ENCODE measurements around the gene DRC1.

Gene DRC1

DNA sequence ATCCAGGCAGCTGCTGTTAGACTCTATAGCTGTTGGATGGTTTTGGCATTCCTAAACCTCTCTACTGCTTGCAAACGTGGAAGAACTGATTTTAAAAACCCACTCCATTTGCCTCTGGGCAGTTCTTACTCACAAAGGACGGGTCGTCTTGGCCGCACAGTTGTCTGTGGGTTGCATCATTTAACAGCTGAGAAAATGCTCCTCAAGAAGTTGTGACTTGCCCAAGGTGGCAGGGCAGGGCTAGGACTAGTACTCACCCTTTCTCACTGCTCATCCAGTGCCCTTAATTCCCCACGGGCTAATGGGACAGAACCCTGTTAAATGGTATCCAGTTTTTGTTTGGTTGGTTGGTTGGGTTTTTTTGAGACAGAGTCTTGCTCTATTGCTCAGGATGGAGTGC is 997 bp upstream of the DRC1 start:
- no peak for DNase-seq

DNA sequence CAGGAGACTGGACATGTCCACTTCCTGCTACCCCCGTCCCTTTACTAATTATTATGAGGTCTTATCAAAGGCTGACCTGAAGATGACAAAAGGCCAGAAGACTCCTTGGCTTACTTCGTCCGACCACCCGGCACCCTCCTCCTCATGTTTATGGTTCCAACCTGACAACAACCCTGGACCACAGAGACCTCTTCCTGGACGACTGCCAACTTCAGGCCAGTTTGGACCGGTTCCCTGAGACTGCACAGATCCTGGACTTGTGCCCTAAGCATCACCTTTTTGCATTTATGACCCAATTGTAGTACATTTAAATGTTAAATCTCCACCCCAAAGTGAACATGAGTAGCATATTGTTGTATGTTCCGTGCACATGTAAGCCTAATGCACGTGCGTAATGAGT is 5.8 kb downstream of the DRC1 start:
- DNase-seq, result no peak

GRCh38 chr2:26409785-26410184 is 8.1 kb downstream of the DRC1 start:
- DNase-seq, result no peak

- no peak for DNase-seq
Observed at GRCh38 chr2:26410764-26411243, 9.1 kb downstream of the DRC1 start.

GRCh38 chr2:26411419-26411818 is 9.7 kb downstream of the DRC1 start:
- no peak for DNase-seq

DNA sequence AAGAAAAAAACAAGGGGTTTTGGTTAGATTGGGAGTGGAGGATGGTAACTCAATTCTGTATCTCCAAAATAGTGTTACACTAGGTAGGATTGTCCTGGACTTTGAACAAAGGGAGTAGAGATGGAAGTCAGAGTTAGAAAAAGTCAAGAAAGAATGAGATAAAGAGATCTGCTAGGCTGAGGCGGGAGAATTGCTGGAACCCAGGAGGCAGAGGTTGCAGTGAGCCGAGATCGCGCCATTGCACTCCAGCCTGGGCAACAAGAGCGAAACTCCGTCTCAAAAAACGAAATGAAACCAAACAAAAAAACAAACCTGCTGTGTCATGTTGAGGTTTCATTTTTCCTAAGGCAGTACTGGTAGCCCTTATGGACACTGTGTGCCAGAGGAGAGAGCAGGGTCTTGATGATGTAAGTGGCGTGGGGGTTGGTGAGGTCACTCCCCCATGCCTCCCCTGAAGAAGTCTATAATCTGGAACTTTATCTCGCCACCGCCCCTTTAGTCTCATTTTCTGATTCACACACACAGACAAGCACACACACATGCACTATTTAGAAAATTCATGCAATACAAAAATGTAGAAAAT is 10.5 kb downstream of the DRC1 start:
- no peak for DNase-seq

DNA sequence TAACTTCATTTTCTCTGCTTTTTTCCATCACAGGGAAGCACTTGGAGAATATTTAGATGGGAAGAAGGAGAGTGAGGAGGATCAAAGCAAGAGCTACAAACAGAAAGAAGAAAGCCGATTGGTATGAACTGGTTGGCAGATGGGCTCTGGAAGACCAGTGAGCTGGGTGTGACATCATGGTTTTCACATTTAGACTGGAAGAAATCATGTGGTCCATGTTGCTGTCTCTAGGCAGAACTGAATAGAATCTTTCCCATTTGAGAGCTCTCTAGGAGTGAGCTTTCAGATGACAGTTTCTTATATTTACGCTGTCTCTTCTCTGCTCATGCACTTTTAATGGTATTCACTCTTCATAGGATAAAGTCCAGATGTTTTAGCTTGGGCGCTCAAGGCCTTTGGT is 12.6 kb downstream of the DRC1 start:
- DNase-seq, result no peak

DNA sequence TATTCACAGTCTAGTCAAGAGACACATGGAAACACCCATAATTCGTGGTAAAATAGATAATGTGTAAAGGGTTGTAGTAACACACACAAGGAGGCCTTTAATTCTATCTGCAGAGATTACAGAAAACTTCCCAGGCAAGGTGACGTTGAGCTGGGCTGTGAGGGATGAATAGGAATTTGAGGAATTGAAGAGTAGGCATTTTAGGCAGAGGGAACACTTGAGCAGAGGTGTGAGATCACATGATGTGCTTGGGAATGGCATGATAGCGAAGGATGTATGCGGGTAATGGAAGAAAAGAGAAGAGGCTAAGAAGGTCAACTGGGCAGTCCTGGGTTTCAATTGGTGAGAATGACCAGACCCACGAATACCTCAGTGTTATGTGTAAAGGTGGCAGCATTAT is 20.2 kb downstream of the DRC1 start:
- no peak for DNase-seq

- no peak for DNase-seq
Observed at GRCh38 chr2:26422947-26423629, 21.4 kb downstream of the DRC1 start.

DNA sequence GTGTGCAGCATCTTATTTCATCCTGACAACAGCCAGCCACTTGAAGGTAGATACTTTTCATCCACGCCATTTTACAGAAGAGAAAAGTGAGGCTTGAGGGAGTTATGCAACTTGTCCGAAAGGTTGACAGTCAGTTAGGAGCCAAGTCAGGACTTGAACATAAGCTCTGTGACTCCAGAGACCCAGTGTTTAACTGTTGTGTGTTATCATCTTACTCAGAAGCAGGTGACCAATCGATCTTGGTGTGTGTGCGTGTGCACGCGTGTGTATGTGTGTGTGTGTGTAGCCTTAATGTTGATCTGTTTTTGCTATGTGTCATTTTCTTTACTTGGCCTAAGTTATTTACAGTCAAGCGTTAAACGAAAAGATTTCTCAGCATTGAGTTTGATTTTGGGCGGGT is 22.0 kb downstream of the DRC1 start:
- DNase-seq, result no peak

GRCh38 chr2:26424221-26424620 is 22.5 kb downstream of the DRC1 start:
- DNase-seq, result no peak

DNA sequence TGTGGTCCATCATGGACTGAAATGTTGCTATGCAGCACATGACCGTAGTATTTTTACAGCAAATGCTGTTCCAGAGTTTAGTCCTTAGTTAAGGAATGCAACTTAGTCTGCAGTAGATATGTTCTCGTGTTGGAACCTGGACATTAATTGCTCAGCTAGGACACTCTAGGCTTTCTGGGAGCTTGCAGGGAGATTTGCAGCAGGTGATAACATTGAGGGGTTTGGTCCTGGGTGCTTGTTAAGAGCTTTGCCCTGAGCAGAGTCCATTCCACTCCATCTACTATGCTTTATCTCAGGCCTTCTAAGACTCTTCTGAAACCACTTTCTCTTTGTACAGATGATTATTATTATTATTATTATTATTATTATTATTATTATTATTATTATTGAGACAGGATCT is 27.1 kb downstream of the DRC1 start:
- DNase-seq, result no peak

DNA sequence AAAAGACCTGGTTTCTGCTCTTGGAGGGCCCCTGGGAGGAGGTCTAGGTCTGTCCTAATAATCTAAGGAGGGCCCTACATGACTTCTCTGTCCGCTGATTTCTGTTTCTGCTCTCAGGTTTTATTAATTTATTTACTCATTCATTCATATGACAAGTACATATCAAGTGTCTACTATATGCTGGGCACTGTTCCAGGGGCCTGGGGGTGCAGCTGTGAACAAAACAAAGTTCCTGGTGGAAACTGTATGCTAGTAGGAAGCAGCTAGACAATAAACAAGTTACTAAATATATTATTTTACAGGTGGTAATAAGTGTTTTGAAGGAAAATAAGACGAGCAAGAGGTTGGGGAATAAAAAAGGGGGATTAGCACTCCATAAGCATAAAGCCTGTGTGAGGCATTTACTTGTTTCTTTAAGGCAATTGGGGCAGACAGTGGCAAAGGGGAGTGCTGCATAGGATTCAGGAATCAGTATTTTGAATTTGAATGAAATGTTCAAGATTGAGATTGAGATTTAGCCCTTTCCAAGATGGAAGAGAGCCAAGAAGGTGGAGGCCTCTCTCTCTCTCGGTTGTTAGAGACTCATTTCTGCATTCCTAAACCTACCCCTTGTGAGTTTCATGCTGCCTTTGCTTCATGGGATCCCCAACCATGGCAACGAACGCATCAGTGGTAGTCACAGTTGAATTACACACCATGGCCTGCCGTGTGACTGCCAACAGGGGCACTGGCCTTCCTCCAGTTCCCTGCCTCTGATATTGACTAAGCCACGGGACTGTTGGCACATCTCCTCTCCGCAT is 28.3 kb downstream of the DRC1 start:
- no peak for DNase-seq

GRCh38 chr2:26430826-26431225 is 29.1 kb downstream of the DRC1 start:
- no peak for DNase-seq

DNA sequence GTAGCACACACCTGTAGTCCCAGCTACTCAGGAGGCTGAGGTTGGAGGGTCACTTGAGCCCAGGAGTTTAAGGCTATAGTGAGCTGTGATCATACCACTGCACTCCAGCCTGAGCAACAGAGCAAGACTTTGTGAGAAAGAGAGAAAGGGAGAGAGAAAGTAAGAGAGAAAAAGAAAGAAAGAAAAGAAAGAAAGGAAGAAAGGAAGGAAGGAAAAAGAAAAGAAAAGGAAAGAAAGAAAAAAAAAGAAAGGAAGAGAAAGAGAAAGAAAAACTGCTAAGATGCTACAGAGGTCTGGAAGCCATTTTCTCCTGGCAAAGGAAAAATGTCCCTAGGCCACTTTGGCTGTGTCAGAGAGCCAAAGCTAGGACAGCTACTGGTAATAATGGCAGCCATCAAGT is 30.6 kb downstream of the DRC1 start:
- no peak for DNase-seq

DNA sequence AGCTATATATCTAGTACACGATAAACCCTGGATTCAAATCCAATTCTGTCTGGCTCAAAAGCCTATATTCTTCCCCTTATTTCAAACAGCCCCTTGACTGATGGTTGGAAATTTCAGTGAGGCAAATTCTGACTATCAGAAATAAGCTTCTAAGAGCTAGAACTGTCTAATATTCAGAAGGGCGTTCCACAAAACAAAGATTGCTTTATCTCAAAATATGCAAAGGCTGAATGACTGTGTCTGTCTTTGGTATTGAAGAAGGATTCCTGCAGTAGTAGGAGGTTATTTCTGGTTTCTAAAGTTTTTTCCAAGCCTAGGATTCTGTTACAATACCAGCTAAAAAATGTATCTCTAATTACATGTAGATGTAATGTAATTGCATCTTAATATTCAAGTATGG is 31.1 kb downstream of the DRC1 start:
- no peak for DNase-seq

GRCh38 chr2:26435106-26435505 is 33.4 kb downstream of the DRC1 start:
- DNase-seq, result no peak

- DNase-seq, result no peak
Observed at GRCh38 chr2:26438526-26438925, 36.8 kb downstream of the DRC1 start.

GRCh38 chr2:26438926-26439325 is 37.2 kb downstream of the DRC1 start:
- no peak for DNase-seq

DNA sequence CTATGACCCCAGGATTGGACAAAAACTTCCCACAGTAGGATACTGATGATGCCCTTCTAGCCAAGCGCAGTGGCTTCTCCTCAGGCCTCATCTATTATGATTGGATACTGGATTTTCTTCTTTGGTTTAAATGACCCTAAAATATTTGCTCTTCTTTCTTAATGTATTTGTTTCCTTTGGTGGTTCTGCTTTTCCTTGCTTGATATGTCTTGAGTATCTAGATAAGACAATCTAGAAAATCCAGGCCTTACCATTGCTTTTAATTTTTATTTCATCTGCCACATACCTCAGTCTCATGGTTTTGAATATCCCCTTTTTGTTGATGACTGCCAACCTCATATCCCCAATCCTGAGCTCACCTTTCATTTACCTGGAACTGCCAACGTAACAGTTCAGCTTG is 40.6 kb downstream of the DRC1 start:
- no peak for DNase-seq

DNA sequence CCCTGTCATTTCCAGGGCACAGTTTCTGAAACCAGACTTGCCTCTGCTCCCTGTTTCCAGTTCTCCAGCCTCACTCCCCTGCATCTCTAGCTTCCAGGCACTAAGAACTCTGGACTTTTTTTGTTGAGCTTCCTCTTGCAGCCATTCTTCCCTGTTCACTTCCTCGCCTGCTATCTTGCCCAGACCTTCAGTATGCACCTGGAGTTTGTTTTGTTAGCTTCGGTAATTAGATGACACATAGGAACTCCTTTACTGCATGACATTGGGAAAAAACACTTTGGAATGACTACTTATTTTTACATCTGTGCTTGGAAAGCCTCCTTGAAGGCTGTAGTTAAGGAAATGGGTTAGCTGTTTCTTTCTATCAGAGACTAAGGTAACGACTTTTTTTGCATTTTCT is 41.0 kb downstream of the DRC1 start:
- DNase-seq, result no peak

DNA sequence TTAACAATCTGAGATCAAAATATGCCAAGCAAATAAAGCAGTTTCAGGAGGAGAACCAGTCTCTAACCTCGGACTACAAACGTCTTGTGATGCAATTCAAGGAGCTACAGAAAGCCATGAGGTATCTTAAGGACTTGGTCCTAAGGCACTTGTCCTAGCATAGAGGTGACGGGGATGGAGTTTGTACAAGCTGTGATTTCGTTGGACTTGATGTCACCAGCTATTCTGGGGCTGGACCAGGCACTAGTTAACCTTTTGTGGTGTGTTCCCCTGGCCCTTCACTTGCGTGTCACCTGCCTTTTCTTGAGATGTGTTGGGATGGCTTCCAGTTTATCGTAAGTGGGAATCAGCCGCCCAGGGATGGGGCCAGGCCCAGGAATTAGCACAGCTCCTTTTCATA is 42.5 kb downstream of the DRC1 start:
- DNase-seq, result no peak

- DNase-seq, result no peak
Observed at GRCh38 chr2:26448651-26449050, 46.9 kb downstream of the DRC1 start.

Measured in T-helper 9 cell (primary cell).